ENCODE results near the gene SLC47A1.
"Not testable (repeated sequence)": the region's sequence is repeated elsewhere in the genome, so short reads cannot be mapped to it uniquely, and the experiment has no call there.

Gene SLC47A1

DNA sequence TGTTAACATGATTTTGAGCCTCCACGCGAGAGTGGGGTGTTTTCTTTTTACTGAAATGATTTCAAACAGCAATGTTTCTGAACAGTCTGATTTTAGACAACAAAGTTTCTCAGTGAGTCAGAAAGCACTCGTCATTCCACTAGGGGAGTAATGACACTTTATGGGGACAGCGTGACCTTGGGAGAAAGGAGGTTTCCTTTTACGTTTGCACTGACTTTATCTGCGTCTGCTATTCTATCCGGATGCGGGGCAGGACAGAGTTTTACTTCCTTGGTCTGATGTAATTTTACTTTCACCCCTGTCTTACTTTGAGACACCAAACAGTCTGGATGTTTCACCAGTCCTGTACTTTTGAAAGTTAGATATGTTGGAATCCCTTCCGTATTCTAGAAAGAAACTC is 20.7 kb downstream of the SLC47A1 start:
- no peak for DNase-seq (ENCODE audit: low spot score)

DNA sequence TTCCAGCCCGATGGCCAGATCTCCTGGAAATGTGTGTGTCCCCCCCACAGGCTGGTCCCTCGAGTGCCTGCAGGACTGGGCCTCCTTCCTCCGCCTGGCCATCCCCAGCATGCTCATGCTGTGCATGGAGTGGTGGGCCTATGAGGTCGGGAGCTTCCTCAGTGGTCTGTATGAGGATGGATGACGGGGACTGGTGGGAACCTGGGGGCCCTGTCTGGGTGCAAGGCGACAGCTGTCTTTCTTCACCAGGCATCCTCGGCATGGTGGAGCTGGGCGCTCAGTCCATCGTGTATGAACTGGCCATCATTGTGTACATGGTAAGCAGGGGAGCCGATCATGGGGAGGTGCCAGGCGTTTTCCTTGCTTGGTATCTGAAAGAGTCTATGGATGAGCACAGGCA is 22.1 kb downstream of the SLC47A1 start:
- DNase-seq (ENCODE audit: low spot score), result no peak

DNA sequence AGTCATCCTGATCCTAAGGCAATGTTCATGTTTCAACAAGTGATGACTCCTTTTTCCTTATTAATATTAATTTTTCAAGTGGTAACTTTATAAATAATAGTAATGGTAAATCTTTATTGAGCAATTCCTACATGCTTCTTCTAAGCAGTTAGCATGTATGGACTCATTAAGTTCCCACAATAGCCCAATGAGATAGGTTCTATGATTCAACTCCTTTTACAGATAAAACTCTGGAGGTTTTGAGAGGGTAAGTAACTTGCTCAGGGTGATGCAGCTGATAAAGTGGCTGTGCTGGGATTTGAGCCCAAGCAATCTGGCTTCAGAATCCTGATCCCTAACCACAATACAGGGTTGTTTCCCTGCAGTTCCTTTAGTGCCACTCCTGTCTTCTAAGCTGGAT is 25.3 kb downstream of the SLC47A1 start:
- no peak for DNase-seq (ENCODE audit: low spot score)

DNA sequence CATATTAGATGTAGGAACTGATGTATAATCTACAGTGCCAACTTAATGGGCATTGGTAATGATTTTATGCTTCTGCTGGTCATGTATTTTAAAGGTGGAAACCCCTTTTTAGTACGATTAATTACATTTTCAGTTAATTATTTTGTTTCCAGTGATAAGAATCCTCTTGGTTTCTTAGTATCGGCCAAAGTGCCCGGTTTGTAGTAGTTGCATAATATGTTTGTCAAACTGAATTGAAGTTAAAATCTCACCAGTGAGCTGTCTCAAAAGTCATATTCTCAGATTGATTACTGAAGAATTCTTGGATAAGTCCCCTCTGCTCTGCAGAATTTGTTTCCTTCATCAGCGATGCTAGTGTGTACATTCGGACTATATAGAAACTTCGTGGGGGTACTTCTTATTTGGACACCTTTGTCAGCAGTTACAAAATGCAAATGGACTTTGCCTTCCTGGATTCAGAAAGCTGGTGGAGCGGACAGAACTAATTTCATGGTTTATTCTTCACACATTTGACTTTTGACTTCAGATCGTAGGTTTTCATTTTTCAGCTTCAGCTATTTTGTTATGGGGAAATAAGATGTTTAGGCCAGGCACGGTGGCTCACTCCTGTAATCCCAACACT is 28.2 kb downstream of the SLC47A1 start:
- no peak for DNase-seq (ENCODE audit: low spot score)

DNA sequence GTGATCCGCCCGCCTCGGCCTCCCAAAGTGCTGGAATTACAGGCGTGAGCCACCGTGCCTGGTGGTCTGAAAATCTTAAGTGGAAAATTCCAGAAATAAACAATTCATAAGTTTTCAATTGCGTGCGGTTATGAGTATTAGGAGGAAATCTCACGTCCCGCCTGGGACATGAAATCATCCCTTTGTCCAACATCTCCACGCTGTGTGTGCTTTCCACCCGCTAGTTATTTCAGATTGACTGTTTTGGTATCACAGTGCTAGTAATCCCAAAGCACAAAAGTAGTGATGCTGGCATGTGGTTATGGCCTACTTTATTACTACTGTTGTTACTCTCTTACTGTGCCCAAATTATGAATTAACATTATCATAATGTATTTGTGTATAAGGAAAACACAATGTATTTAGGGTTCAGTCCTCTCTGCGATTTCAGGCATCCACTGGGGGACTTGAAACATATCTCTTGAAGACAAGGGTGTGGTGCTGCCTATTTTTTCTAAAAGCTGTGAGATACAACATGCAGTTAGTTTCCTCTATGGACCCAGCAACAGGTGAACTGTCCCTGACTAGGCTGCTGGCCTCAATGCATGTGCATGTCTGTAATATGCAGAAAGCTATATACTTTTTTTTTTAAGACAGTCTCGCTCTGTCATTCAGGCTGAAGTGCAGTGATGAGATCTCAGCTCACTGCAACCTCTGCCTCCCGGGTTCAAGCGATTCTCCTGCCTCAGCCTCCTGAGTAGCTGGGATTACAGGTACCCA is 32.3 kb downstream of the SLC47A1 start:
- no peak for DNase-seq (ENCODE audit: low spot score)

DNA sequence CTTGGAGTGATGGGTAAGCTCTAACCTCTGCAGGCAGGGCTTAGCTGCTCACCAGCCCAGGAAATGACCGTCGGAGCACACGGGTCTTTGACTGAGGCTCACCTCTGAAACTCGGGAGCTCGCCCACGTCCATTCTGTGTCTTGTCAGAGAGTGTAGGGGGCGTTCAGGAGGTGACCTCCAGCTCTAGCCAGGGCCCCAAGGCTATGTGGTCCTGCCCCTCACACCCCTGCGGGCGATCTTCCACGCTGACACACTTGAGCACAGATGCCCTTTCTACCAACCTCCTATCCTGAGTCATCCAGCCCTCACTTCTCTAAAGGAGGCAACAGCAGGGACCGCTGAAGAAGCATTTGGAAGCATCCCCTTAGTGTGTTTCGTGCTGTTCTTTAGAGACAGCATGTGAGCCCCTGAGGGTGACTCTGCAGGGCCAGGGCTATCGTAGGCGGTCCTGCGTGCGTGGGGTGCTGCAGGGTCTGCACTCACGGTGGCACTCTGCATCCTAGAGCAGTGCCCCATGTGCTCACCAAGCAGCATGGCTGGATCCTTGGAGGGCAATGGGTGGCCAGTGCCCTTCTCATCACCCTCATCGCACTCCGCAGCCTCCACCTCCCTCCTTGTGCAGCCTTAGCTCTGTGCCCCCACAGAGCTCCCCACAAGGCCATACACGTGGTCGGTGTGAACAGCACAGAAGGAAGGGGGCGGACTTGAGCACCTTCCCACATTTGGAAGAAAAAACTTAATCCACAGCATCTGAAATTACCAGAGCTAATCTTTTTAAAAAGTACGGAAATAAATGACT is 33.8 kb downstream of the SLC47A1 start:
- no peak for DNase-seq (ENCODE audit: low spot score)

DNA sequence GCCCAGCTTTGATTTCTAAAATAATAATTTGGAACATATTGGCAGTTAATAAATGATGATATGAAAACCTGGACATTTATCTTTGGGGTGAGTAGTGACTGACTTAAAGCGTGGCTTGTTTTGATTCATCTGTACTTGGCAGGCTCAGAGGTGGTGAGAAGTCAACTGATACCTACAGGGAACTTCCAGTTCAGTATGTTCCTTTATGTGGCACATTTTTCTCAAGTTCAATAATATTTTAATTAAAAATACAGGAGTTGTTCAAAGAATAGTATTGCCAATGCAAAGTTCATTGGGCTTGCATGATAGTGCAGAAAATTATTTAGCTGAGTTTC is 34.3 kb downstream of the SLC47A1 start:
- DNase-seq (ENCODE audit: low spot score), result no peak

DNA sequence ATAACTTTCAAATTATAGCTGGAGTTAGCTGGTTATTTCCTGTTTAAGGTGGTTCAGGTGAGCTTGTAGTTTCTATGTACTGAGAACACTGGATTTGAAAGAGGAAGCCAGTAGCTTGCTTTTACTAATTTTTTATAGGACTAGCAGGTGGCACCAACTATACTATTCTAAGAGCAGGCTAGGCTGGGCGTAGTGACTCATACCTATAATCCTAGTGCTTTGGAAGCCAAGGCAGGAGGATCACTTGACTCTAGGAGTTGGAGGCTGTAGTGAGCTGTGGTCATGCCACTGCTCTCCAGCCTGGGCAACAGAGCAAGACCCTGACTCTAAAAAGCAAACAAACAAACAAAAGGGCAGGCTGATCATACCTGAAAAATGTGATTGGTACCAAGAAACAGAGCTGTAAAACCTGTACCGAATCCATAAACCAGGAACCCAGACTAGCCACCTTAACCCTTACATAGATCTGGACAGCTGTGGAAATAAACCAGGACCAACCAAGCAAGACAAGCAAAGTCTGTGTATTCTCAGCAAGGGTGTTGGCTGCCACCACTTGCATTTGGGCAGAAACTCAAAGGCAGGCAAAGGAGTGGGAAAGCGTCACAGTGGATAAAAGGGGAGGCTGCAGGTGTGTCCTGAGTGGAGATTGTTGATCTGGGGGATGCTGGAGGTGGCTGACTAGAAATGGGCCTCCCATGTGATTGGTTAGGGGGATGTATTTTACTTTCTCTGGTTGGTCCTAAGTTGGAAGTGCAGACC is 36.3 kb downstream of the SLC47A1 start:
- DNase-seq (ENCODE audit: low spot score), result no peak

DNA sequence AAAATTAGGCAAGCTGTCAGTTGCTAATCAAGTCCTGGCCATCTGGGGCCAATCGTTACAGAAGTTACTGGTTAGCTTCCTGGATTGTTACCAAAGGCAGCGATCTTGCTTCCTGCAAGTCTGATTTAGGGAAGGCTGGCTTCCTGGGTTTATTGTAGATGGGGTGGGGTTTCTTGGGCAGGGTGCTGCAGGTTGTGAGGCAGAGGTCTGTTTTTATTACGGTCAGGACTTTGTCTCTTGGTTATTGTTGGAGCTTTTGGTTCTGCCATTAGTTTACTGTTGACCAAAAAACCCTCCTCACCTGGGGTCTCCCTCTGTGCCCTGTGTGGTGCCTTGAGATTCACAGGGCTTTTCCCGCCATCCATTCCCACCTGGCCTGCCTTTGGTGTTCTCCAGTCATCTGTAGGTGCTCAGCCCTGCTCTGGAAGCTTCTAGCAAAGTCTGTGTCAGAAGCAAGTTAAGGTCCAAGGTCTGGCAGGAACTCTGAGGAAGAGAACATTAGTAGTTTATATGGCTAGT is 36.9 kb downstream of the SLC47A1 start:
- DNase-seq (ENCODE audit: low spot score), result no peak

DNA sequence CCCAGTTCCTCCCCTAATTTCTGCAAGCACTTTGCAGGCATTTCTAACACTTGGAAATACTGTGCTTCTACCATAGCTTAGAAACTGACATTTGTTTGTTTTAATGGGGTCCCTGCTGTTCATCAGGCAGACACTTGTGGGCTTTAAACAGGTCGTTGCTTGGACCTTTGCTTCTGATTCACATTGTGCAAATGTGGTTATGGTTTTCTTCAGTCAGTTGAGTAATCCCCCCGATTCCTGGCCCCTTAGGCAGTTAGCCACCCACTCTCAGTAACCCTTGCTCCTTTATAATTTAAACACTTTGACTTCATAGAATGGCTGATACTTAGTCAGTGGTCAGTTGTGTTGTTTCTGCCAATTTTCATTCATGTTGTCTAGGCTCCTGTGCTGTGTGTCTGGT is 39.4 kb downstream of the SLC47A1 start:
- DNase-seq (ENCODE audit: low spot score), result no peak

DNA sequence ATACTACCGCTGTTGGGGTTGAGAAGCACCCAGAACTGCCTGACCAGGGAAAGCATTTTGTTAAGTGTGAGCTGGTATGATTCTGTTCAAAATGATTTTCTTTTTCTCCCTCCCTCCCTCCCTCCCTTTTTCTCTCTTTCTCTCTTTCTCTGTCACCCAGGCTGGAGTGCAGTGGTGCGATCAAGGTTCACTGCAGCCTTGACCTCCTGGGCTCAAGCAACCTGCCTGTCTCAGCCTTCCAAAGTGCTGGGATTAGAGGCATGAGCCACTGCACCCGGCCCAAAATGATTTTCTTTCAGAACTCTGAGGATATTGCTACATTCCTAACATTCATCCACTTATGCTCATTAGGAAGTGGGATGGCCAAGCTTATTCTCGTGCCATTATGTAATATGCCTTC is 41.3 kb downstream of the SLC47A1 start:
- no peak for DNase-seq (ENCODE audit: low spot score)

DNA sequence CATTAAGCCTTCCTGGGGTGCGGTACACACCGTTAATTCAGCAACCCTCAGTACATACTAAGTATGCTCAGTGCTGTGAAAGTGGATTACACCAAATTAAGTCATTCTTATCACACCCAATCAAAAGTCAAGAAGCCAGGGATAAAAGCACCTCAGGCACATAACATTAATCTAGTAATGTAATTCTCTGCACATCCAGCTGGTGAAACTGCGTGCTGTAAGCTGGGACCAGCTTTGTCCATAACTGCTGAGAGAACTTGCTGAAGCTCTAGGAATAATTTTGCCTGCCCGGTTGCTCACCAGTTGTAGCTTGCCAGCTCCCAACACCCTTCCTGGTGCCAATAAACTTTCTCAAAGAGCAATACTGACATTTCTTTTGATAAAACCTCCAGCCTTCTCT is 44.9 kb downstream of the SLC47A1 start:
- no peak for DNase-seq (ENCODE audit: low spot score)

DNA sequence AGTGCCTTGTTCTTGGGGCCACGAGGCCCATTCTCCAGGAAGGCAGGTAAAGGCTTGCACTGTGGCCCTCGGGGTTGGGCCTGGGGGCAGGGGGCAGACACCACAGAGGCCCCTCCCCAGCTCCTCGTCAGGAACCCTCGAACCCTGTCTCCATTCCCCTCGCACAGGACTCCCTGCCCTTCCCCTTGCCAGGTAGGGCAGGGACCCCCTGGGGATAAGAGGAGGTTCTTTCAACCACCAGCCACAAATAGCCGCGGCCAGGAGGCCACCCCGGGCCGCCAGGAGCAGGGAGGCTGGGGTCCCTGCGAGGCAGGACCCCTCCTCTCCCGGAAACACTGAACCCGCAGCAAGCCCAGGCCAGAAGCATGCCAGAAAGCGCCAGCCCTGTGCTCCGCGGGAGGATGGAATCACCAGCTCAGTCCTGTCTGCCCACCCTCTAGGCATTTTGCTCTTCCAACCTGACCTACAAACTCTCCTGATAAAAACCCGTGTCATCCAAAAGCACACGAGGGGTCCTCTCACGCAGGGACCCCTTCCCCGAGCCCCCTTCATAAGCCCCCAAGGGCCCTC is 45.6 kb downstream of the SLC47A1 start:
- no peak for DNase-seq (ENCODE audit: low spot score)

DNA sequence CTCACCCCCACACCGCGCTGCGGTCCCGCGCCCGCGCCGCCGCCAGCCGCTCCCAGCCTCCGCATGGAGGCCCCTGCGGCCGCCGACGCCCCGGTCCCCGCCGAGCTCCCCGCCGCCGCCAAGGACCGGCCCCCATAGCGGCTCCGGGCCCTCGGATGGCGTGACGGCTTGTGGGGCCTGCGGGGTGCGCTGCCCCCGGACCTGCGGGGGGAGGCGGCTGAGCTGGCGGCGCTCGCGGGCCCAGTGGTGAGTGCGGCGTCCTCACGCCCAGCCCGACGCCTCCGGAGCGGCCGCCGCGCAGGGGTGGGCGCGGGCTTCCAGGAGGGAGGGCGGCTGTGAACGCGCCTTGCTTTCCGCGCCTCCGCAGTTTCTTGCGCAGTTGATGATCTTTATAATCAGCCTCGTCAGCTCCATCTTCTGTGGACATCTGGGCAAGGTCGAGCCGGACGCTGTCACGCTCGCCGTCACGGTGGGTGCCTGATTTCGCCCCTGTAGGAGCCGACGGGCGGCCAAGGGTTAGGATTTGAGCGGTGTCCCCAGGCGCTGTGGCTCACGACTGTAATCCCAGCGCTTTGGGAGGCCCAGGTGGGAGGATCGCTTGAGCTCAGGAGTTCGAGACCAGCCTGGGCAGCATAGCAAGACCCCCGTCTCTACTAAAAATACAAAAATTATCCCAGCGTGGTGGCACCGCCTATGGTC is 46.4 kb downstream of the SLC47A1 start:
- DNase-seq (ENCODE audit: low spot score), result no peak

DNA sequence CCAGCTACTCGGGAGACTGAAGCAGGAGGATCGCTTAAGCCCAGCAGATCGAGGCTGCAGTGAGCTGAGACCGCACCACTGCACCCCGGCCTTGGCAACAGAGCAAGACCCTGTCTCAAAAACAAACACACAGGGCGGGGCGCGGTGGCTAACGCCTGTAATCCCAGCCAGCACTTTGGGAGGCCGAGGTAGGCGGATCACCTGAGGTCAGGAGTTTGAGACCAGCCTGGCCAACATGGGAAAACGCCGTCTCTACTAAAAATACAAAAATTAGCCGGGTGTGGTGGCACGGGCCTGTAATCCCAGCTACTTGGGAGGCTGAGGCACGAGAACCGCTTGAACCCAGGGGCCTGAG is 46.9 kb downstream of the SLC47A1 start:
- DNase-seq (ENCODE audit: low spot score), result not testable (repeated sequence)

DNA sequence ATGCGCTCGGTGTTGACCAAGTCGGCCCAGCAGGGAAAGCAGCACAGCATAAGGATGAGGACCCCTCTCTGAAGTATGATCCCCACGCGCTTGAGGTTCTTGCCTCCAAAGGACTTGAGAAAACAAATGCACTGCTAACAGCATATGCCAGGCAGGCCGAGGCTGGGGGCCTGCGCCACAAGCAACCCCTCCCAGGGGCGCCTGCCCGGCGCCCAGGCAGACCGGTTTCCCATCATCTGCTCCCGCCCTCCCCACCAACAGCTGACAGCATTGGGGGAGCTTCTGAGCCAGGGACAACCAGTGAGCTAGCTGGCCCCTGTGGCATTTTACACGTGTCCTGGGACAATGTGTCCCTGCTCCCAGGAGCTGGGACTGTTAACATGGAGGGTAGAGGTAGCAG is 48.5 kb downstream of the SLC47A1 start:
- DNase-seq (ENCODE audit: low spot score), result not testable (repeated sequence)

DNA sequence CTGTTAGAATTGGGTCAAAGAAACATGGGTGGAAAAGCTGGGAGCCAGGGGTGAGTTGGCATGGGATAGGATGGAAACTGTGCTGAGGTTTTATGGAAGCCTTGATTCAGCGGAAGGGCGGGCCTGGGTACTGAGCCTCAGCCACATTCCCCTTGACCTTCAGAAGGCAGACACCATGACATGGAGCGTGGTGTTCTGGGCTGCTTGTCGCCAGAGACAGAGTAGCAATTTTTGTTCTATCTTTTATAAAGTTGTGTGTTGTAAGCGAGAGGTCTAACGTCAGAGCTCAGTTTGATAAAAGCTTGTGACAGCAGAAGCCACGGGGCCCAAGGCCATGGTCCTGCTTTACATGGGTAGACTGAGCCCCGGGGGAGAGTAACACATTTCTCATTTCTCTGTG is 50.2 kb downstream of the SLC47A1 start:
- DNase-seq (ENCODE audit: low spot score), result no peak

DNA sequence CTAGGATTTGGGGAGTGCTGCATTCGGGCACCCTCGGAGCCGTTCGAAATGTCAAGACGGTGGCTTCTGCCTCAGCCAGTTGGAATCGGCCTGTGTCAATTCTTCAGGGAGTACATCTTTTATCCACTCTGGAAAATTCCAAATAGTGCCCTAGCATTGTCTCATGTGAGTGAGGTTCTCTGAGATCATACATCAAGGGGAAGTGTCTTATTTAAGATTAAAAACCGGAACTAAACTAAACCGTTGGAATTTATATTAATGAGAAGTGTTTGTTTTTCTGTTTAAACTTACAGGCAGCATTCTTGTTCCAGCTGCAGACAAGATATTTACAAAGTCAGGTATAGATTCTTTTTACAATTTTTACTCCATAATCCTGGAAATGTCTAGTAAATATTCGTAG is 56.8 kb downstream of the SLC47A1 start:
- no peak for DNase-seq (ENCODE audit: low spot score)

DNA sequence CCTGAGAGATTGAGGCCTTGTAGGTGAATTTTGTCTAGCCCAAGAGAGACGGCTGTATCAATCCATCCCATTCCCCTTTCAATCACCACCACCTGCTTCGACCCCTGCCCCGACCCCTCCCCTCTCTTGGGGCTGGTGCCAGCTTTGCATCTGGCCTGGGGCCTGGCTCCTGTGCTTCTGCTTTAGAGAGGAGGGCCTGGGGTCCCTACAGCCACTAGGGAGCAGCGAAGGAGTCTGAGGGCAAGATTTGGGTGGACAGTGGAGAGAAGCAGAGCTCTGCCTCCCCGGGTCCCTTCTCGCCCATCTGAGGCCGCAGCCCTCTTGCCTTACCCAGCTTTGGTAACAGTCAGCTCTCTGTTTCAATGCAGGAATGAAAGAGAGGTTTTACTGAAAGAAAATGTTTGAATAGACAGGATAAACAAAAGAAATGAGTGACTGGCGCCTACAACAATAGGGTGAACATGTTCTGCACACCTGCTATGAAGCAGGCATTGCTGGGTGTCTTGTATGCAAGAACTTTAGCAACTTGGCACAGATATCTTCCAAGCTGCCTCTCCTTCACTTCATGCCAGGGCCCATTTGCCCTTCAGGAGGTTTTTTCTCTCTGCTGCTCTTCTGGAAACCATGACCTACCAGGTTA is 57.4 kb downstream of the SLC47A1 start:
- DNase-seq (ENCODE audit: low spot score), result no peak

DNA sequence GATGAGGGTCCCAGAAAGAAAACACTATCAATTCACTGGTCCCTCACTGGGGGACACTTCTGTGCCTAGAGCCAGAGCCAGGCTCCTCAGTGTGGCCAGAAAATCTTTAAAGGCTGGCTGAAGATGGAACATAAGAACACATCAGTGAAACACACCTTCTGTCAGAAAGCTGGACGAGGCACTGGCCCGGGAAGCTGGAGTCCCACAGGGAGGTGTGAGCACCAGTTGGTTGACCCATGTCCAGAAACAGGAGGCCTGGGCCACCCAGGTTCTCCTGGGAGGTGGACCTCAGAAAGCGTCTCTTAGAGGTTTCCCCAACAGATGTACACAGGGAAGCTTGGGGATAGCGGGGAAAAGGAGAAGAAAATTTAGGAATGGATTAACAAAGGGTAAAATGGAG is 58.7 kb downstream of the SLC47A1 start:
- DNase-seq (ENCODE audit: low spot score), result no peak

DNA sequence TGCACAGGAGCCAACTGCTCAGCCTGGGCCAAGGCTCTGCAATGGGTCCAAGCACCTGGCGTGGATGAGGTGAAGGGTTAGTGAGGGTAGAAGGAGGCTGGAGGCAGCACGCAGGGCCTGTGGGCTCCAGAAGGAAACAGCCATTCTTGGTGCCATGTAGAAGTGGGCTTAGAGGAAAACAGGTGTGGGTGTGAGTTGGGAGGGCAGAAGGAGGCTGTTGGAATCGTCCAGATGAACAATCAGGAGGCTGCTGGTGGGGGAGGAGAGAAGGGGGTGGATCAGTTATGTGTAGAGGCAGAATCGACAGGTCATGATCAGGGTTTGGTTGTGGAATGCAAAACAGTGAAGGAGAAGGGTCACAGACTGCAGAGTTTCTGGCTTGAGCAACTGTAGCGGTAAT is 63.2 kb downstream of the SLC47A1 start:
- no peak for DNase-seq (ENCODE audit: low spot score)
